HG02840 (cell line): Measurements from ENCODE around the gene CARMIL3.

ENCODE experiments used
- ATAC-seq: cut with Tn5 transposase; IDR thresholded peaks from one replicate; pipeline ENCODE4 v1.9.1; 2021; ENCODE audit warnings: mild to moderate bottlenecking, moderate library complexity, moderate number of reproducible peaks; ENCODE audit not compliant: unreplicated experiment, low FRiP score

Gene CARMIL3

DNA sequence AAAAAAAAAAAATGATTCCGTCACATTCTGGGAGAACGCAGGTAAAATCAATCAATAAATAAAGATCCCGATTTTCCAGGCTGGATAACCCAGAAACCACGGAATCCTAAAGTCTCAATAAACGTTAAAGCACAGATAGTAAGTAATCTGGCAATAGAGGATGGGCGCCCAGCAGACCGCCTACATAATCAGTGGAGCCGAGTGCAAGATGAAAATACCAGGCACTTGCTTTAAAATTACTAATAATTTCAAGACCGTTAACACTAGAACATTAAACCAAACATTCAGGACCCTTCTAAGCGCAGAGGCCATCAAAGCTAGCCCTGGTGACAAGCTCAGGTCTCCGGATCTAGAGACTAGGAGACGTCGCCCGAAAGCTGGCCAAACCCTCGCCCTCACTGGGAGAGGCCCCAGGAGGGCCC is 61.6 kb downstream of the CARMIL3 start:
- no peak for ATAC-seq

- ATAC-seq = no peak
These were observed 62.2 kb downstream of the CARMIL3 start for GRCh38 chr14:24113801-24114531.

- ATAC-seq = peak; percentile 80
These were observed 63.0 kb downstream of the CARMIL3 start, which contains the start of the genes DCAF11 and NRL for GRCh38 chr14:24114532-24115421. Gene DCAF11, plus strand, starts transcription at chr14:24114777. Its CDS starts 818 bp downstream, at chr14:24115595. Gene NRL, minus strand, starts transcription at chr14:24114949. Its CDS starts 32,101 bp downstream, at chr14:24082848.

DNA sequence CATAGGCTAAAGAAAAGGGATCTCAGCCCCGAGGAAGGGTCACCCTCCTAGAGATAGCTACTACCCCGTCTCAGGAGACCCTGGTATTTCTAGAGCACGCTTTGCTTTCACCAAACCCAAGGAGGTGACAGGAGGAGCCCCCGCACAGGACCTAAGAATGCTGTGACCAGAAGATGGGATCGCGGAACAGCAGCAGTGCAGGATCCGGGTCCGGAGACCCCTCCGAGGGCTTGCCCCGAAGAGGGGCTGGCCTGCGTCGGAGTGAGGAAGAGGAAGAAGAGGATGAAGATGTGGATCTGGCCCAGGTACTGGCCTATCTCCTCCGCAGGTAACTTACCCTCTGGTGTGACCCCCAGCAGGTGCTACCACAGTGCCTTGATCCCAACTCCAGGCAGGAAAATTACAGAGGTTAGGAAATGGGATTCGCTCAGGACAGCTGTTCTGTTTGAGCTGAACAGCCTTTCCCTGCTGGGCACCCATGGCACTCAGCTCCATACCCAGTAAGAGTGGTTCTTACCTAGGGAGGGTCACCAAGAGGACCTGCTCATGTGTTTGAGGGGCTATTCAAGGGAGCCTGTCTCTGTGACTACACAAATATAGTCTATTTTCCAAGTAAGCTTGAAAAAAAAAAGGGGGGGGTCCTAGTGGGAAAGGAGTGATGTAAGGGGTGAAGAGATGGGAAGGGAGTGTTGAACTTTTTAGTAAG is 63.8 kb downstream of the CARMIL3 start:
- no peak for ATAC-seq

DNA sequence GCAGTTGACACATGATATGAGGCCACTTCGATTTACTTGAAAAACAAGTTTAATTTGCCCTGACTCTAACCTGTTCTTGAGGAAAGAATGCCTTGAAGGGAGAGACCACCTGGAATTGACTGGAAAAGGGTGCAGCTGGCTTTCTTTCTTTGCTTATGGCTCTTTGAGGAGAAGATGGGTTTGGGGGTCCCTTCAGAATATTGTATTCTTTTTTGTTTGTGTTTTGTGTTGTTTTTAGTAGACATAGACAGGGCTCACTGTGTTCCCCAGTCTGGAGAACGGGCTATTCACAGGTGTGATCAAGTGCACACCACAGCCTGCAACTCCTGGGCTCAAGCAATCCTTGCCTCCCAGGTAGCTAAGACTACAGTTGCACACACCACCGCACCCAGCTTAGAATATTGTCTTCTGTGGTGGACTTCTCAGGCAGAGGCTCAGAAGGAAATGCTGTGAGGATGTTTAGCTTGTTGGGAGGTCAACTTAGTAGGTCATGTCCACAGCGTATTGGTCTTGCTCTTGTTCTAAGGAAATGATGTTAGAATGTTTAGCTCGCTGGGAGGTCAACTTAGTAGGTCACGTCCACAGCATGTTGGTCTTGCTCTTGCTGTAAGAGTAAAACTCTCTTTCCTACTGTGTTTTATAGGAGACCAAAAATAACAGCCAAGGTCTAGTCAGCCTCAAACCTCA is 64.5 kb downstream of the CARMIL3 start:
- no peak for ATAC-seq

DNA sequence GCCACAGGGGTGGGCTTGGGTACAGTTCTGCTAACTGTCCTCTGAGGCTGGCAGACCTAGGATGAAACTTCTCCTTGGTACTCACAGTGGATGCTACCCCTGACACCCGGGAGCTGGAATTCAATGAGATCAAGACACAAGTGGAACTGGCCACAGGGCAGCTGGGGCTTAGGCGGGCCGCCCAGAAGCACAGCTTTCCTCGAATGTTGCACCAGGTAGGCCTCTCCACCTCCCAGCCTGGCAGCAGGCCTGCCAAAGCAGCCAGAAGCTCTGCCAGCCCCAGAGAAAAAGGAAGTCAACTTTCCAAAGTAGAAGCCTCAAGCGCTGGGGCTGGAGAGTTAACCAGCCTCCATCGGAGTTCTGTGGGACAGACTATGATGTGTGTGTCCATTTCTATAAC is 65.4 kb downstream of the CARMIL3 start:
- no peak for ATAC-seq
